ENCODE measurements around the gene MR1.

DNA sequence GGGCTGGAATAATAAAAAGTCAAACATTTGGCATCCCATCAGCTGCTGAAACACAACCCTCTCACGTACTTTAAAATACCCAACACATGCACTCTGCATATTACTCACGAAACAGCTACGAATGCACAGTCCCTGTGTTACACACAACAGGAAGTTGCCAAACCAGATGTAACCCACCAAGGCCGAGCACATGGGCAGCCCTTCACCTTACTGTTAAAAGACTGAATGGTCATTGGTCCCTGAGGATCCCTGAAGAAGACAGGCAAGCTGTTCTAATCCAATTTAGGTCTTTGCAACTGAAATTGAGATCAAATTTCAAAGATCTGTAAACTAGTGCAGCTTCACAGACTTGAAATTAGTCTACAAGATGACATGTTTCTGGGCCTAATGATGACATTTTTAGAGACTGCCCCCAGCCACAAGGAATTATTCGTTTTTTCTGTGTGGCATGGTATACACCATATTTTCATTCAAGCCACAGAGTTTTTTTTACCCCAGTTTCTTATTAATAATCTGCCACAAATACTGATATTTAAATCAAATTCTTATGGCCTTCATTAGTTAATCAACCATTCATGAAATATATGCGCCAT, 29.1 kb downstream of the MR1 start:
- no peak for TF ChIP-seq ZNF274 (IDR thresholded peaks at IDR 0.05; ENCODE audit: low read depth, low read length)
- no peak for TF ChIP-seq SUZ12 (IDR thresholded peaks at IDR 0.05; ENCODE audit: extremely low read depth, insufficient read depth, insufficient read length)
- no peak for TF ChIP-seq YY1 (IDR thresholded peaks at IDR 0.05; ENCODE audit: insufficient read depth, insufficient read length)

Data from NT2/D1 (cell line).